Measurements from ENCODE around the gene MPND. TPM values are rescaled to one million over a fixed set of nuclear protein-coding genes. Genes with fewer than 3 reads are reported as not detected.

MPND gene
- total RNA-seq, 1 experiment from 2014 or later: 24.3 TPM

- TF ChIP-seq CTCF (IDR thresholded peaks at IDR 0.05 in 2 of 3, conservative IDR thresholded peaks at IDR 0.05 in 1 of 3; ENCODE audit: borderline replicate concordance in 1 of 3, insufficient read depth in 1 of 3, low read depth in 2 of 3, low read length in 2 of 3) (no peak), JUND (IDR thresholded peaks at IDR 0.05) (no peak), ZBTB33 (IDR thresholded peaks at IDR 0.05; ENCODE audit: extremely low read depth, insufficient replicate concordance, low read length) (no peak)
These were observed at the start of gene MPND (continued) for GRCh38 chr19:4343370-4344307.

GRCh38 chr19:4294389-4294788, 49.0 kb upstream of the MPND start:
- no peak overlapping the region for H3K4me2 ChIP-seq (ENCODE audit: low read length)
- intact Hi-C loops (cut with micrococcal nuclease): no loop called here
- H3K9me3 ChIP-seq (ENCODE audit: control insufficient read depth in 1 of 2, insufficient read depth in 1 of 2, low read depth in 1 of 2, low read length in 2 of 2): no peaks in the 10 kb centered on the region
- no peaks in the 10 kb centered on the region for H3K79me2 ChIP-seq (ENCODE audit: insufficient read depth, low read length)
- DNase-seq (ENCODE audit: low read depth, low spot score) (no peak), ATAC-seq (no peak)
- no peaks in the 10 kb centered on the region for H3K4me1 ChIP-seq (ENCODE audit: control insufficient read depth in 1 of 2, insufficient read depth in 2 of 2, low read length in 2 of 2)
- TF ChIP-seq ZFX (IDR thresholded peaks at IDR 0.05) (no peak), POLR2A (IDR thresholded peaks at IDR 0.05; ENCODE audit: borderline replicate concordance, extremely low read depth, insufficient read depth, insufficient read length) (no peak), RAD21 (IDR thresholded peaks at IDR 0.05; ENCODE audit: low read depth) (no peak), CEBPB (IDR thresholded peaks at IDR 0.05; ENCODE audit: low read depth) (no peak), YY1 (IDR thresholded peaks at IDR 0.05; ENCODE audit: extremely low read depth, insufficient replicate concordance, low read depth, low read length) (no peak)
- H4K20me1 ChIP-seq (ENCODE audit: insufficient read depth): no peaks in the 10 kb centered on the region
- BruUV-seq (replicated peaks): no TSS peak
- ChIA-PET CTCF (interaction anchor here (1.1 kb wide), 1 partner anchor 27 kb away, joined by 5 read pairs; no protein-coding TSS in a partner anchor), POLR2A (no interaction called here), RAD21 (ENCODE audit: low non-redundant PET in 1 of 2, low total read pairs in 2 of 2, uncharacterized antibody in 2 of 2, unreplicated experiment in 2 of 2) (no interaction called here)
- H3K9ac ChIP-seq (ENCODE audit: low read length): no peak overlapping the region
- H3K36me3 ChIP-seq (ENCODE audit: control insufficient read depth in 1 of 2, insufficient read depth in 2 of 2, low read length in 2 of 2): no peaks in the 10 kb centered on the region
- H3K9me2 ChIP-seq (ENCODE audit: insufficient read depth): no peaks in the 10 kb centered on the region
- no peak overlapping the region for H3K27ac ChIP-seq (ENCODE audit: low read depth, low read length)
- H3K27me3 ChIP-seq (ENCODE audit: insufficient read depth, low read length): no peaks in the 10 kb centered on the region
- H2AFZ ChIP-seq (ENCODE audit: low read depth, low read length, poor library complexity, severe bottlenecking): no peak overlapping the region
- no peak overlapping the region for H3K4me3 ChIP-seq (replicated peaks in 1 of 2; ENCODE audit: low read depth in 1 of 2, low read length in 2 of 2)
